GM08714 (cell line): ENCODE measurements around the gene TWIST1.

Source experiments
- H3K4me3 ChIP-seq: fragments of 200-500 bp; sonication (Bioruptor generic); 2 replicates; pipeline ENCODE4 v1.5.1; 2014; ENCODE audit warnings: mild to moderate bottlenecking, low read length, inconsistent platforms
- ZNF274 ChIP-seq: IDR thresholded peaks from 2 replicates; pipeline ENCODE4 v1.6.1; 2012; ENCODE audit warnings: mild to moderate bottlenecking, low read depth, low read length

Gene TWIST1

GRCh38 chr7:19117091-19117869 lies at the start of gene TWIST1:
TSS of gene TWIST1 (minus strand) at chr7:19117636. CDS start at chr7:19117321, 315 bp downstream.
- peak within 1 kb of the TSS; percentile 59 for H3K4me3 ChIP-seq
- no peak for TF ChIP-seq ZNF274

GRCh38 chr7:19161671-19162070 lies 44.2 kb upstream of the TWIST1 start:
- H3K4me3 ChIP-seq = no peak overlapping the region
- TF ChIP-seq ZNF274 = no peak

- H3K4me3 ChIP-seq = no peak overlapping the region
- TF ChIP-seq ZNF274 = no peak
Measured at GRCh38 chr7:19146699-19147098, 29.3 kb upstream of the TWIST1 start.

- no peak for TF ChIP-seq ZNF274
- H3K4me3 ChIP-seq = no peak overlapping the region
Measured at GRCh38 chr7:19145434-19146115, 28.1 kb upstream of the TWIST1 start.

GRCh38 chr7:19144661-19145433 lies 27.4 kb upstream of the TWIST1 start, which contains the start of gene FERD3L:
TSS of gene FERD3L (minus strand) at chr7:19145421. CDS start at chr7:19145362, 59 bp downstream.
- no peak within 1 kb of the TSS for H3K4me3 ChIP-seq
- TF ChIP-seq ZNF274 = no peak

- H3K4me3 ChIP-seq = no peak overlapping the region
- TF ChIP-seq ZNF274 = no peak
Measured at GRCh38 chr7:19143881-19144574, 26.6 kb upstream of the TWIST1 start.

GRCh38 chr7:19139706-19140327 lies 22.4 kb upstream of the TWIST1 start:
- no peak overlapping the region for H3K4me3 ChIP-seq
- no peak for TF ChIP-seq ZNF274

- no peak overlapping the region for H3K4me3 ChIP-seq
- no peak for TF ChIP-seq ZNF274
Measured at GRCh38 chr7:19133886-19134285, 16.4 kb upstream of the TWIST1 start.

GRCh38 chr7:19133390-19133789 lies 16.0 kb upstream of the TWIST1 start:
- H3K4me3 ChIP-seq = no peak overlapping the region
- TF ChIP-seq ZNF274 = no peak

GRCh38 chr7:19128856-19129255 lies 11.4 kb upstream of the TWIST1 start:
- H3K4me3 ChIP-seq = no peak overlapping the region
- no peak for TF ChIP-seq ZNF274

GRCh38 chr7:19121977-19122588 lies 4.6 kb upstream of the TWIST1 start:
- no peak for TF ChIP-seq ZNF274
- no peak overlapping the region for H3K4me3 ChIP-seq

GRCh38 chr7:19119870-19120486 lies 2.5 kb upstream of the TWIST1 start:
- no peak overlapping the region for H3K4me3 ChIP-seq
- TF ChIP-seq ZNF274 = no peak

GRCh38 chr7:19119372-19119771 lies 1.9 kb upstream of the TWIST1 start:
- H3K4me3 ChIP-seq = no peak overlapping the region
- TF ChIP-seq ZNF274 = no peak
